Smooth muscle cell of the pulmonary artery (primary cell): ENCODE measurements around the gene LRFN2. TPM values are rescaled to one million over a fixed set of nuclear protein-coding genes. Genes with fewer than 3 reads are reported as not detected.

ENCODE experiments used
- total RNA-seq: library from RNA; depleted of rRNA; stranded (reverse); fragments of >200 nt; gene quantifications from 2 replicates; pipeline ENCODE4 v1.2.3, GENCODE V29; 2014

The LRFN2 gene
- total RNA-seq: not detected in 2 replicates

GRCh38 chr6:40587240-40588069 is at the start of gene LRFN2:
LRFN2 (minus strand) TSS chr6:40587364.

